IMR-90 (cell line): ENCODE results near the gene MAP1LC3B2. TPM values are rescaled to one million over a fixed set of nuclear protein-coding genes. Genes with fewer than 3 reads are reported as not detected.

ENCODE experiments used
- ATAC-seq: fragments of 200-7000 bp; cut with Tn5 transposase; 2 replicates; pipeline ENCODE4 v1.9.1; 2020; ENCODE audit warnings: low read depth, mild to moderate bottlenecking, moderate library complexity
- BruUV-seq: library from RNA; stranded (reverse); fragments of 400-500 nt; replicated peaks from 2 replicates; lab custom pipeline; 2021; lab: Mats Ljungman, UMichigan
- CTCF ChIA-PET: fragments of 300-600 bp; formaldehyde crosslinking; extraction: SDS; loops from one replicate; lab custom pipeline; 2021; ENCODE audit warnings: antibody characterized with exemption; lab: Yijun Ruan, JAX
- POLR2A ChIA-PET: fragments of 300-600 bp; sonication (Branson Sonifier 250); formaldehyde crosslinking; loops from one replicate; lab custom pipeline; 2022; ENCODE audit warnings: antibody characterized with exemption; ENCODE audit not compliant: unreplicated experiment; lab: Charles Lee
- DNase-seq: peaks from one replicate; pipeline ENCODE4 v3.0.0; 2013
- H2AFZ ChIP-seq: replicated peaks from 2 replicates; pipeline ENCODE3; 2013; ENCODE audit warnings: low read length, mild to moderate bottlenecking; ENCODE audit not compliant: poor library complexity
- H2AK5ac ChIP-seq: 2 replicates; pipeline ENCODE4 v1.6.1; 2013; ENCODE audit warnings: low read depth, low read length, inconsistent platforms
- H2AK9ac ChIP-seq: replicated peaks from 2 replicates; pipeline ENCODE3; 2013; ENCODE audit warnings: mild to moderate bottlenecking, low read depth, low read length, moderate library complexity; ENCODE audit not compliant: poor library complexity
- H2BK120ac ChIP-seq: 2 replicates; pipeline ENCODE4 v1.6.1; 2013; ENCODE audit warnings: low read depth, low read length, inconsistent platforms
- H2BK15ac ChIP-seq: 3 replicates; pipeline ENCODE4 v1.6.1; 2013; ENCODE audit warnings: low read depth, low read length, inconsistent platforms
- H2BK20ac ChIP-seq: 2 replicates; pipeline ENCODE4 v1.6.1; 2013; ENCODE audit warnings: low read depth, mild to moderate bottlenecking, inconsistent platforms, low read length, moderate library complexity
- H2BK5ac ChIP-seq: 2 replicates; pipeline ENCODE4 v1.6.1; 2013; ENCODE audit warnings: mild to moderate bottlenecking, low read depth, low read length, inconsistent platforms; ENCODE audit not compliant: poor library complexity, severe bottlenecking
- H3K14ac ChIP-seq: replicated peaks from 2 replicates; pipeline ENCODE4 v1.6.1; 2013; ENCODE audit warnings: low read depth, low read length, inconsistent platforms
- H3K18ac ChIP-seq: 2 replicates; pipeline ENCODE4 v1.6.1; 2013; ENCODE audit warnings: low read depth, low read length, control low read depth
- H3K23ac ChIP-seq: 2 replicates; pipeline ENCODE4 v1.6.1; 2013; ENCODE audit warnings: low read depth, low read length, inconsistent platforms
- H3K27ac ChIP-seq: 2 replicates; pipeline ENCODE4 v1.5.1; 2013; ENCODE audit warnings: mild to moderate bottlenecking, control low read depth, low read length; ENCODE audit not compliant: insufficient read depth
- H3K27me3 ChIP-seq: 2 replicates; pipeline ENCODE4 v1.6.1; 2013; ENCODE audit warnings: low read length; ENCODE audit not compliant: control insufficient read depth, insufficient read depth
- H3K36me3 ChIP-seq: 2 replicates; pipeline ENCODE4 v1.6.1; 2013; ENCODE audit warnings: low read length, mixed read lengths; ENCODE audit not compliant: control insufficient read depth, insufficient read depth
- H3K4ac ChIP-seq: 2 replicates; pipeline ENCODE4 v1.6.1; 2013; ENCODE audit warnings: low read depth, low read length, inconsistent platforms
- H3K4me1 ChIP-seq: 2 replicates; pipeline ENCODE4 v1.6.1; 2013; ENCODE audit warnings: low read length, mixed read lengths; ENCODE audit not compliant: control insufficient read depth, insufficient read depth
- H3K4me2 ChIP-seq: 2 replicates; pipeline ENCODE4 v1.6.1; 2013; ENCODE audit warnings: low read depth, mild to moderate bottlenecking, control low read depth, low read length, moderate library complexity
- H3K4me3 ChIP-seq: 2 replicates; pipeline ENCODE4 v1.5.1; 2013; ENCODE audit warnings: low read depth, mild to moderate bottlenecking, control low read depth, low read length, moderate library complexity; ENCODE audit not compliant: insufficient read depth
- H3K56ac ChIP-seq: 2 replicates; pipeline ENCODE4 v1.6.1; 2013; ENCODE audit warnings: low read length, inconsistent platforms; ENCODE audit not compliant: insufficient read depth; ENCODE audit errors: extremely low read depth
- H3K79me1 ChIP-seq, 2 experiments: 2 replicates each; pipeline ENCODE4 v1.6.1; 2013; ENCODE audit warnings: low read length in 2 of 2, inconsistent platforms in 1 of 2, low read depth in 1 of 2
- H3K9ac ChIP-seq: 2 replicates; pipeline ENCODE4 v1.6.1; 2013; ENCODE audit warnings: low read depth, low read length, control low read depth
- H3K9me1 ChIP-seq: 2 replicates; pipeline ENCODE4 v1.6.1; 2013; ENCODE audit warnings: low read length, inconsistent platforms; ENCODE audit not compliant: insufficient read depth
- H3K9me3 ChIP-seq: 2 replicates; pipeline ENCODE4 v1.6.1; 2013; ENCODE audit warnings: low read length; ENCODE audit not compliant: control insufficient read depth, insufficient read depth
- H4K20me1 ChIP-seq: 2 replicates; pipeline ENCODE4 v1.6.1; 2013; ENCODE audit warnings: low read length, inconsistent platforms; ENCODE audit not compliant: insufficient read depth
- H4K5ac ChIP-seq: 2 replicates; pipeline ENCODE4 v1.6.1; 2013; ENCODE audit warnings: mild to moderate bottlenecking, low read depth, low read length, control low read depth
- H4K8ac ChIP-seq, 2 experiments: 2 replicates each; pipeline ENCODE4 v1.6.1; 2013; ENCODE audit warnings: low read depth in 2 of 2, low read length in 2 of 2, control low read depth in 1 of 2, inconsistent platforms in 1 of 2
- H4K91ac ChIP-seq: 2 replicates; pipeline ENCODE4 v1.6.1; 2013; ENCODE audit warnings: low read depth, low read length, inconsistent platforms; ENCODE audit not compliant: insufficient read depth
- BHLHE40 ChIP-seq: fragments of 150-350 bp; IDR thresholded peaks from 2 replicates; pipeline ENCODE4 v1.6.1; 2016; ENCODE audit warnings: mild to moderate bottlenecking, low read depth, low read length
- CEBPB ChIP-seq: IDR thresholded peaks from 2 replicates; pipeline ENCODE4 v1.6.1; 2012; ENCODE audit warnings: low read depth, low read length, improper control_type of control experiment
- MAFK ChIP-seq: IDR thresholded peaks from 2 replicates; pipeline ENCODE4 v1.6.1; 2012; ENCODE audit warnings: low read depth, low read length, improper control_type of control experiment
- RAD21 ChIP-seq: IDR thresholded peaks from 2 replicates; pipeline ENCODE4 v1.6.1; 2012; ENCODE audit warnings: low read length, improper control_type of control experiment
- RFX5 ChIP-seq: IDR thresholded peaks from 2 replicates; pipeline ENCODE4 v1.8.0; 2012; ENCODE audit warnings: low read depth, mild to moderate bottlenecking, low read length, moderate library complexity
- SMC3 ChIP-seq: fragments of 150-350 bp; IDR thresholded peaks from 2 replicates; pipeline ENCODE4 v1.6.1; 2016; ENCODE audit warnings: low read depth, mild to moderate bottlenecking, antibody characterized with exemption, low read length, moderate library complexity
- WGBS, 2 experiments: methylation state at CpG; one replicate each; pipeline versions ENCODE4 v1.1.5 to v1.1.7; 2013; ENCODE audit warnings: missing lambda C conversion rate in 2 of 2; ENCODE audit not compliant: insufficient read length in 1 of 2; ENCODE audit errors: extremely low coverage in 2 of 2; 5-methylcytosine and 5-hydroxymethylcytosine counted together
- dilution Hi-C: fragments of 300-500 bp; cut with HindIII; formaldehyde crosslinking; loops from one replicate; pipeline ENCODE4 v1.14.3; 2018; ENCODE audit warnings: low sequenced_read_pairs; ENCODE audit not compliant: unreplicated experiment
- in situ Hi-C: fragments of 300-500 bp; cut with MboI; formaldehyde crosslinking; loops from 3 replicates; pipeline ENCODE4 v1.14.3; 2019; ENCODE audit warnings: low sequenced_read_pairs, inconsistent platforms, mixed read lengths
- intact Hi-C: fragments of 100-400 bp; cut with micrococcal nuclease; formaldehyde crosslinking; loops from 2 replicates; pipeline ENCODE4 v1.10.0; 2022
- polyA plus RNA-seq, 3 experiments: library from polyadenylated mRNA; depleted of rRNA; stranded (reverse); fragments of >200 nt; gene quantifications; 2 replicates each; pipeline ENCODE4 v1.2.3, GENCODE V29; 2012; ENCODE audit warnings: low replicate concordance in 1 of 3
- total RNA-seq: library from RNA; depleted of rRNA; stranded (reverse); fragments of >200 nt; gene quantifications from 2 replicates; pipeline ENCODE4 v1.2.3, GENCODE V29; 2012
- TF ChIP-seq, protein P1 (sequence below): fragments of 150-350 bp; IDR thresholded peaks from 2 replicates; pipeline ENCODE4 v1.6.1; 2016; ENCODE audit warnings: low read depth, mild to moderate bottlenecking, low read length, moderate library complexity, borderline replicate concordance
- TF ChIP-seq, protein P2 (sequence below): fragments of 150-350 bp; IDR thresholded peaks from 2 replicates; pipeline ENCODE4 v1.6.1; 2017; ENCODE audit warnings: mild to moderate bottlenecking, antibody characterized with exemption, low read length, low read depth

MAP1LC3B2 gene
- total and polyA plus RNA-seq, 2 of the 4 experiments (the other 2 are of a cell fraction), result 1.4 TPM; not detected in 1

DNA sequence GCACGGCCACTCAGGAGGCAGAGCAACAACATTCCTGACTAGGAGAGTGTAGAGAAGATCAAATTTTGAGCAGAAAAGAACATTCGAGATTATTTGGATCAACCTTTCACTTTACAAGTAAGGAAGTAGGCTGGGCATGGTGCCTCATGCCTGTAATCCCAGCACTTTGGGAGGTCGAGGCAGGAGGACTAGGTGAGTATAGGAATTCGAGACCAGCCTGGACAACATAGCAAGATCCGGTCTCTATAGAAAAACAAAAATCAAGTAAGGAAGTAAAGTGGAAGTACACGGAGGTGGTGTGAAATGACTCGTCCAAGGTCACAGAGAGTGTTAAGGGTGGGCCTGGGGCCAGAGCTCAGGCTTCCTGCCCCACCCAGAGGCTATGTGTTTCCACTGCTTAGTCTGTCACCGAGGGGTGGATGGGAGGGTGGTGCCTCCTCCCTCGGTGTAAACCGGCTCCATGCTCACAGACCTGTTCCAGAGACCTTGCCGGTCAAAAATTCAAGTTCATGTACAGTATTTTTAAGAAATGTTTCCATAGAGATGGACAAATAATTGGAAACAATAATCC is 51.9 kb downstream of the MAP1LC3B2 start:
- Histone ChIP-seq H4K20me1 (no peaks in the 10 kb centered on the region), H3K14ac (no peak overlapping the region), H2AK9ac (no peak overlapping the region), H4K5ac (no peak overlapping the region), H3K9me3 (peaks cover 4% of the 10 kb centered on the region; the same call in 1 of the 2 replicates), H3K27ac (no peak overlapping the region), H2BK120ac (no peak overlapping the region), H4K8ac (no peak overlapping the region), H3K27me3 (no peaks in the 10 kb centered on the region), H3K4ac (no peak overlapping the region), H3K18ac (no peak overlapping the region), H3K36me3 (no peaks in the 10 kb centered on the region), H2BK20ac (no peak overlapping the region), H2BK15ac (no peak overlapping the region), H3K4me3 (no peak overlapping the region), H3K9ac (no peak overlapping the region), H3K23ac (no peak overlapping the region), H2BK5ac (no peak overlapping the region), H3K4me1 (no peaks in the 10 kb centered on the region), H3K4me2 (no peak overlapping the region), H3K79me1 (no peaks in the 10 kb centered on the region), H3K56ac (no peak overlapping the region), H3K9me1 (no peaks in the 10 kb centered on the region), H2AFZ (no peak overlapping the region), H4K91ac (no peak overlapping the region), H2AK5ac (no peak overlapping the region)
- TF ChIP-seq BHLHE40 (no peak), RFX5 (no peak), RAD21 (no peak), SMC3 (no peak), CEBPB (no peak), MAFK (no peak)
- TF ChIP-seq, protein P1, sequence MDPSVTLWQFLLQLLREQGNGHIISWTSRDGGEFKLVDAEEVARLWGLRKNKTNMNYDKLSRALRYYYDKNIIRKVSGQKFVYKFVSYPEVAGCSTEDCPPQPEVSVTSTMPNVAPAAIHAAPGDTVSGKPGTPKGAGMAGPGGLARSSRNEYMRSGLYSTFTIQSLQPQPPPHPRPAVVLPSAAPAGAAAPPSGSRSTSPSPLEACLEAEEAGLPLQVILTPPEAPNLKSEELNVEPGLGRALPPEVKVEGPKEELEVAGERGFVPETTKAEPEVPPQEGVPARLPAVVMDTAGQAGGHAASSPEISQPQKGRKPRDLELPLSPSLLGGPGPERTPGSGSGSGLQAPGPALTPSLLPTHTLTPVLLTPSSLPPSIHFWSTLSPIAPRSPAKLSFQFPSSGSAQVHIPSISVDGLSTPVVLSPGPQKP, result no peak
- TF ChIP-seq, protein P2, sequence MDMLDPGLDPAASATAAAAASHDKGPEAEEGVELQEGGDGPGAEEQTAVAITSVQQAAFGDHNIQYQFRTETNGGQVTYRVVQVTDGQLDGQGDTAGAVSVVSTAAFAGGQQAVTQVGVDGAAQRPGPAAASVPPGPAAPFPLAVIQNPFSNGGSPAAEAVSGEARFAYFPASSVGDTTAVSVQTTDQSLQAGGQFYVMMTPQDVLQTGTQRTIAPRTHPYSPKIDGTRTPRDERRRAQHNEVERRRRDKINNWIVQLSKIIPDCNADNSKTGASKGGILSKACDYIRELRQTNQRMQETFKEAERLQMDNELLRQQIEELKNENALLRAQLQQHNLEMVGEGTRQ, result no peak
- dilution Hi-C loops (no loop called here), in situ Hi-C loops (no loop called here), intact Hi-C loops (no loop called here)
- ChIA-PET POLR2A (interaction anchor here (0.6 kb wide), 1 partner anchor 348 kb away, joined by 3 read pairs; no protein-coding TSS in a partner anchor), CTCF (interaction anchor here (0.6 kb wide), 1 partner anchor 376 kb away, joined by 4 read pairs; no protein-coding TSS in a partner anchor)
- 60% methylated on average over 2 of the region's 11 CpGs; no CpG with 5 or more reads in 1 of the 2 experiments for WGBS, 2 experiments
- ATAC-seq, result no peak
- no peak for DNase-seq
- no TSS peak for BruUV-seq
